ENCODE results near the gene C11orf97.

- no peak for TF ChIP-seq ZNF707 (CRISPR knock-in tag; conservative IDR thresholded peaks at IDR 0.05)
- TF ChIP-seq EGR1 (conservative IDR thresholded peaks at IDR 0.05), result no peak
- TF ChIP-seq CHAMP1 (IDR thresholded peaks at IDR 0.05), result no peak
- TF ChIP-seq BHLHE40 (IDR thresholded peaks at IDR 0.05; ENCODE audit: low read length), result no peak
- TF ChIP-seq CTCF (IDR thresholded peaks at IDR 0.05 in 2 of 3, conservative IDR thresholded peaks at IDR 0.05 in 1 of 3; ENCODE audit: insufficient read depth in 2 of 3, low read depth in 1 of 3, low read length in 3 of 3), result no peak
- no peak for TF ChIP-seq SMC3 (conservative IDR thresholded peaks at IDR 0.05; ENCODE audit: insufficient read depth, low read depth, low read length)
- no peak for TF ChIP-seq ZNF174 (CRISPR knock-in tag; IDR thresholded peaks at IDR 0.05)
- TF ChIP-seq ATF2 (CRISPR knock-in tag; IDR thresholded peaks at IDR 0.05), result no peak
- TF ChIP-seq NCOA1 (IDR thresholded peaks at IDR 0.05; ENCODE audit: low read depth), result no peak
Measured at GRCh38 chr11:94574193-94574961, 62.1 kb downstream of the C11orf97 start.
